HepG2 (cell line): Measurements from ENCODE around the gene SERHL2. TPM values are rescaled to one million over a fixed set of nuclear protein-coding genes. Genes with fewer than 3 reads are reported as not detected.
A peak's percentile ranks its signal among the peaks of the same experiment; 100 is the strongest.

Experiments used
- ATM ChIP-seq: fragments of 450-650 bp; IDR thresholded peaks from 2 replicates; pipeline ENCODE4 v1.7.1; 2017; ENCODE audit warnings: mild to moderate bottlenecking, borderline replicate concordance
- EP300 ChIP-seq, 3 experiments: sonication (generic) in 1 of 3; formaldehyde crosslinking in 1 of 3; IDR thresholded peaks; 2 replicates each; pipeline versions ENCODE4 v1.5.1 to v1.6.1; 2011 to 2020; ENCODE audit warnings: low read depth in 2 of 3, low read length in 2 of 3, borderline replicate concordance in 1 of 3, improper control_type of control experiment in 1 of 3, mild to moderate bottlenecking in 1 of 3, missing genetic modification reagents in 1 of 3, moderate library complexity in 1 of 3
- MED8 ChIP-seq: sonication (generic); formaldehyde crosslinking; IDR thresholded peaks from 2 replicates; pipeline ENCODE4 v1.8.1; 2023; ENCODE audit warnings: mild to moderate bottlenecking, missing genetic modification reagents; ENCODE audit not compliant: insufficient replicate concordance
- MZF1 ChIP-seq: sonication (generic); formaldehyde crosslinking; IDR thresholded peaks from 2 replicates; pipeline ENCODE4 v1.8.1; 2023; ENCODE audit warnings: mild to moderate bottlenecking, missing genetic modification reagents, borderline replicate concordance
- NFYB ChIP-seq: sonication (generic); formaldehyde crosslinking; IDR thresholded peaks from 2 replicates; pipeline ENCODE4 v1.4.0; 2020; ENCODE audit warnings: missing genetic modification reagents
- NR3C1 ChIP-seq: sonication (generic); formaldehyde crosslinking; IDR thresholded peaks from 2 replicates; pipeline ENCODE4 v1.4.0; 2020; ENCODE audit warnings: missing genetic modification reagents
- NRL ChIP-seq: sonication (generic); formaldehyde crosslinking; IDR thresholded peaks from 2 replicates; pipeline ENCODE4 v1.5.0; 2020; ENCODE audit warnings: missing genetic modification reagents, mild to moderate bottlenecking, moderate library complexity, borderline replicate concordance
- RXRB ChIP-seq: IDR thresholded peaks from 2 replicates; pipeline ENCODE4 v1.6.1; 2016; ENCODE audit warnings: borderline replicate concordance, missing genetic modification reagents, missing compliant biosample characterization
- SETDB1 ChIP-seq: sonication (generic); formaldehyde crosslinking; IDR thresholded peaks from 2 replicates; pipeline ENCODE4 v1.5.1; 2020; ENCODE audit warnings: missing genetic modification reagents, mild to moderate bottlenecking, borderline replicate concordance
- SMARCE1 ChIP-seq: fragments of 450-650 bp; IDR thresholded peaks from 2 replicates; pipeline ENCODE4 v1.6.1; 2017; ENCODE audit warnings: borderline replicate concordance
- SNAI1 ChIP-seq: sonication (generic); formaldehyde crosslinking; IDR thresholded peaks from 2 replicates; pipeline ENCODE4 v1.5.0; 2020; ENCODE audit warnings: mild to moderate bottlenecking, missing genetic modification reagents, borderline replicate concordance
- SNRNP70 ChIP-seq: fragments of 200-400 bp; formaldehyde crosslinking; IDR thresholded peaks from 2 replicates; pipeline ENCODE4 v1.6.1; 2017; ENCODE audit warnings: mild to moderate bottlenecking, low read depth, low read length, moderate library complexity
- STAT5B ChIP-seq: sonication (generic); formaldehyde crosslinking; IDR thresholded peaks from 2 replicates; pipeline ENCODE4 v1.4.0; 2020; ENCODE audit warnings: missing genetic modification reagents
- THAP11 ChIP-seq: IDR thresholded peaks from 2 replicates; pipeline ENCODE4 v1.6.1; 2016; ENCODE audit warnings: missing biosample characterization, missing genetic modification reagents
- TP53 ChIP-seq: sonication (generic); formaldehyde crosslinking; conservative IDR thresholded peaks from 2 replicates; pipeline ENCODE4 v1.4.0; 2020; ENCODE audit warnings: missing genetic modification reagents
- XRCC5 ChIP-seq: fragments of 200-400 bp; formaldehyde crosslinking; optimal IDR thresholded peaks from 2 replicates; pipeline ENCODE3; 2017; ENCODE audit warnings: mild to moderate bottlenecking, low read length
- ZBTB38 ChIP-seq: sonication (generic); formaldehyde crosslinking; IDR thresholded peaks from 2 replicates; pipeline ENCODE4 v1.5.1; 2020; ENCODE audit warnings: mild to moderate bottlenecking, missing genetic modification reagents
- ZKSCAN5 ChIP-seq: sonication (generic); formaldehyde crosslinking; IDR thresholded peaks from 2 replicates; pipeline ENCODE4 v1.5.1; 2020; ENCODE audit warnings: mild to moderate bottlenecking, missing genetic modification reagents
- ZNF263 ChIP-seq: sonication (generic); formaldehyde crosslinking; IDR thresholded peaks from 2 replicates; pipeline ENCODE4 v1.4.0; 2020; ENCODE audit warnings: missing genetic modification reagents
- ZNF367 ChIP-seq: sonication (generic); formaldehyde crosslinking; IDR thresholded peaks from 2 replicates; pipeline ENCODE4 v1.4.0; 2020; ENCODE audit warnings: missing genetic modification reagents, borderline replicate concordance
- ZNF546 ChIP-seq: sonication (generic); formaldehyde crosslinking; conservative IDR thresholded peaks from 2 replicates; pipeline ENCODE4 v1.8.1; 2023; ENCODE audit warnings: mild to moderate bottlenecking, missing genetic modification reagents
- ZNF572 ChIP-seq: sonication (generic); formaldehyde crosslinking; IDR thresholded peaks from 2 replicates; pipeline ENCODE4 v1.5.1; 2020; ENCODE audit warnings: mild to moderate bottlenecking, missing genetic modification reagents
- ZNF788 ChIP-seq: sonication (generic); formaldehyde crosslinking; IDR thresholded peaks from 2 replicates; pipeline ENCODE4 v1.5.0; 2020; ENCODE audit warnings: mild to moderate bottlenecking, missing genetic modification reagents, borderline replicate concordance
- polyA plus RNA-seq, 8 experiments: library from polyadenylated mRNA; depleted of rRNA in 3 of 8; stranded (reverse) in 7 of 8; unstranded in 1 of 8; fragments of >200 nt; fragmentation: Illumina TruSeq in 4 of 8; extraction: Trizol in 4 of 8; gene quantifications; 2 replicates each; pipeline versions ENCODE4 v1.2.1 to v1.2.3, GENCODE V29; 2011 to 2016; ENCODE audit warnings: low read depth in 4 of 8, missing spikeins in 1 of 8, mixed read lengths in 1 of 8; ENCODE audit not compliant: insufficient read depth in 1 of 8
- total RNA-seq, 5 experiments: library from RNA; depleted of rRNA; stranded (reverse); fragments of >200 nt; fragmentation: Illumina TruSeq; extraction: Trizol; gene quantifications; 2 replicates each; pipeline ENCODE4 v1.2.3, GENCODE V29; 2016; ENCODE audit warnings: low read depth in 1 of 5
- TF ChIP-seq, protein P1 (sequence below): sonication (generic); formaldehyde crosslinking; IDR thresholded peaks from 2 replicates; pipeline ENCODE4 v1.4.0; 2020; ENCODE audit warnings: mild to moderate bottlenecking, missing genetic modification reagents
- TF ChIP-seq, protein P2 (sequence below): sonication (generic); IDR thresholded peaks from 2 replicates; pipeline ENCODE4 v1.6.1; 2016; ENCODE audit warnings: low read depth, borderline replicate concordance
- TF ChIP-seq, protein P3 (sequence below): sonication (generic); formaldehyde crosslinking; IDR thresholded peaks from 2 replicates; pipeline ENCODE4 v1.5.1; 2020; ENCODE audit warnings: missing genetic modification reagents, mild to moderate bottlenecking, borderline replicate concordance
- TF ChIP-seq, protein P4 (sequence below): IDR thresholded peaks from 2 replicates; pipeline ENCODE4 v1.6.1; 2012; ENCODE audit warnings: inconsistent platforms
- TF ChIP-seq, protein P5 (sequence below): IDR thresholded peaks from 2 replicates; pipeline ENCODE4 v1.6.1; 2016

Gene SERHL2
- total and polyA plus RNA-seq, 2 of the 13 experiments (the other 11 are each of a cell fraction or from before 2014, with no cell fraction given) = 1.0 to 1.8 TPM

DNA sequence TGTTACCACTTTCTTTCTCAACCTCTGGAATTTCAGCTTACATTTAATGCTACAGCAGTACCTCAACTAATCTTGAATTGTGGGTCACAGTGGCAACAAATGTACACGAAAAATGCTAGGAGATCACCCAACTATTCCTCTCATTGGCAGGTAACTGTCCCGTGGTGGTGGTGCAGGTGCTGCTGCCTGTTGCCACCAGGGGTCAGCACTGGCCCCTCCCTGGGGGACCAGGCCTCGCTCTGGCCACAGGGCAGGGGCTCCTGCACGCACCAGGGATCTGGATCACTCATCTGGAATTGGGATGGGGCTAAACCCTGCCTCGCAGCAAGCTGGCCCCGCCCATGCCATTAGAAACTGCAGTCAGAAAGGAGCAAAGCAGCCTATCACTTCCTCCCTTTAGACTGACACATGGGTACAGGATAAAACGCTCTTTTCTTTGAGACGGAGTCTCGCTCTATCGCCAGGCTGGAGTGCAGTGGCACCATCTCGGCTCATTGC, 67.8 kb downstream of the SERHL2 start (continued):
- TF ChIP-seq ATM = no peak
- TF ChIP-seq SNRNP70 = no peak
- no peak for TF ChIP-seq ZNF546 (CRISPR knock-in tag)
- TF ChIP-seq, protein P1, sequence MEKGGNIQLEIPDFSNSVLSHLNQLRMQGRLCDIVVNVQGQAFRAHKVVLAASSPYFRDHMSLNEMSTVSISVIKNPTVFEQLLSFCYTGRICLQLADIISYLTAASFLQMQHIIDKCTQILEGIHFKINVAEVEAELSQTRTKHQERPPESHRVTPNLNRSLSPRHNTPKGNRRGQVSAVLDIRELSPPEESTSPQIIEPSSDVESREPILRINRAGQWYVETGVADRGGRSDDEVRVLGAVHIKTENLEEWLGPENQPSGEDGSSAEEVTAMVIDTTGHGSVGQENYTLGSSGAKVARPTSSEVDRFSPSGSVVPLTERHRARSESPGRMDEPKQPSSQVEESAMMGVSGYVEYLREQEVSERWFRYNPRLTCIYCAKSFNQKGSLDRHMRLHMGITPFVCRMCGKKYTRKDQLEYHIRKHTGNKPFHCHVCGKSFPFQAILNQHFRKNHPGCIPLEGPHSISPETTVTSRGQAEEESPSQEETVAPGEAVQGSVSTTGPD = no peak
- TF ChIP-seq, protein P2, sequence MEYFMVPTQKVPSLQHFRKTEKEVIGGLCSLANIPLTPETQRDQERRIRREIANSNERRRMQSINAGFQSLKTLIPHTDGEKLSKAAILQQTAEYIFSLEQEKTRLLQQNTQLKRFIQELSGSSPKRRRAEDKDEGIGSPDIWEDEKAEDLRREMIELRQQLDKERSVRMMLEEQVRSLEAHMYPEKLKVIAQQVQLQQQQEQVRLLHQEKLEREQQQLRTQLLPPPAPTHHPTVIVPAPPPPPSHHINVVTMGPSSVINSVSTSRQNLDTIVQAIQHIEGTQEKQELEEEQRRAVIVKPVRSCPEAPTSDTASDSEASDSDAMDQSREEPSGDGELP = no peak
- 0 out of 2 replicates have a peak, but pooled peaks have one; percentile 62 for TF ChIP-seq ZNF572 (CRISPR knock-in tag)
- TF ChIP-seq XRCC5 = peak; percentile 89
- TF ChIP-seq SETDB1 (CRISPR knock-in tag) = no peak
- no peak for TF ChIP-seq MED8 (CRISPR knock-in tag)
- no peak for TF ChIP-seq SNAI1
- TF ChIP-seq SMARCE1 = no peak
- TF ChIP-seq THAP11 (CRISPR knock-in tag) = no peak
- TF ChIP-seq, protein P3, sequence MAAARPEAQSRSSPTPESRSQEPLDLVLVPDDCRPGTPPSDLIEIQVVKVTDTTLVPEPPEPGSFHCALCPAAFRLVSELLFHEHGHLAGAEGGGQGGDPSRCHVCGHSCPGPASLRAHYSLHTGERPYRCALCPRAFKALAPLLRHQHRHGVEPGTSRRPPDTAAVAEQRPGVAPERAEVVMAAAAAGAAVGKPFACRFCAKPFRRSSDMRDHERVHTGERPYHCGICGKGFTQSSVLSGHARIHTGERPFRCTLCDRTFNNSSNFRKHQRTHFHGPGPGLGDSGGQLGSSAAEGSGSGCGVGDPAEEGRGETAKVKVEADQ (CRISPR knock-in tag) = no peak
- TF ChIP-seq TP53 (CRISPR knock-in tag) = no peak
- TF ChIP-seq STAT5B = no peak
- no peak for TF ChIP-seq NFYB (CRISPR knock-in tag)
- no peak for TF ChIP-seq ZKSCAN5 (CRISPR knock-in tag)
- TF ChIP-seq NR3C1 = no peak
- no peak for TF ChIP-seq RXRB (CRISPR knock-in tag)
- TF ChIP-seq ZBTB38 (CRISPR knock-in tag) = peak; percentile 93
- no peak for TF ChIP-seq ZNF263 (CRISPR knock-in tag)
- no peak for TF ChIP-seq ZNF788
- TF ChIP-seq EP300 (IDR thresholded peaks at IDR 0.05; ENCODE audit: low read depth in 2 of 2, low read length in 2 of 2) = no peak
- TF ChIP-seq EP300 (CRISPR knock-in tag; IDR thresholded peaks at IDR 0.05; ENCODE audit: borderline replicate concordance) = no peak
- TF ChIP-seq ZNF367 (CRISPR knock-in tag) = no peak
- TF ChIP-seq, protein P4, sequence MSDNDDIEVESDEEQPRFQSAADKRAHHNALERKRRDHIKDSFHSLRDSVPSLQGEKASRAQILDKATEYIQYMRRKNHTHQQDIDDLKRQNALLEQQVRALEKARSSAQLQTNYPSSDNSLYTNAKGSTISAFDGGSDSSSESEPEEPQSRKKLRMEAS = no peak; the same call in 1 of the 2 replicates
- TF ChIP-seq NRL (CRISPR knock-in tag) = no peak; the same call in 1 of the 2 replicates
- TF ChIP-seq, protein P5, sequence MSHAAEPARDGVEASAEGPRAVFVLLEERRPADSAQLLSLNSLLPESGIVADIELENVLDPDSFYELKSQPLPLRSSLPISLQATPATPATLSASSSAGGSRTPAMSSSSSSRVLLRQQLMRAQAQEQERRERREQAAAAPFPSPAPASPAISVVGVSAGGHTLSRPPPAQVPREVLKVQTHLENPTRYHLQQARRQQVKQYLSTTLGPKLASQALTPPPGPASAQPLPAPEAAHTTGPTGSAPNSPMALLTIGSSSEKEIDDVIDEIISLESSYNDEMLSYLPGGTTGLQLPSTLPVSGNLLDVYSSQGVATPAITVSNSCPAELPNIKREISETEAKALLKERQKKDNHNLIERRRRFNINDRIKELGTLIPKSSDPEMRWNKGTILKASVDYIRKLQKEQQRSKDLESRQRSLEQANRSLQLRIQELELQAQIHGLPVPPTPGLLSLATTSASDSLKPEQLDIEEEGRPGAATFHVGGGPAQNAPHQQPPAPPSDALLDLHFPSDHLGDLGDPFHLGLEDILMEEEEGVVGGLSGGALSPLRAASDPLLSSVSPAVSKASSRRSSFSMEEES = no peak
- TF ChIP-seq MZF1 (CRISPR knock-in tag) = no peak
